H1 (cell line): ENCODE results near the gene DHRS9.

Source experiments
- GTF2F1 ChIP-seq: IDR thresholded peaks from 2 replicates; pipeline ENCODE4 v1.6.1; 2012; ENCODE audit warnings: low read depth, low read length, improper control_type of control experiment, borderline replicate concordance
- JUND ChIP-seq: IDR thresholded peaks from 2 replicates; pipeline ENCODE4 v1.6.1; 2011; ENCODE audit warnings: mild to moderate bottlenecking, improper control_type of control experiment, low read length
- YY1 ChIP-seq: IDR thresholded peaks from 2 replicates; pipeline ENCODE4 v1.6.1; 2011; ENCODE audit warnings: low read depth, mild to moderate bottlenecking, low read length
- ZNF274 ChIP-seq: IDR thresholded peaks from 2 replicates; pipeline ENCODE4 v1.7.0; 2012; ENCODE audit warnings: low read length, borderline replicate concordance; ENCODE audit errors: extremely low read depth

GRCh38 chr2:169136885-169137534 is 67.6 kb downstream of the DHRS9 start:
- TF ChIP-seq GTF2F1 = no peak
- no peak for TF ChIP-seq YY1
- no peak for TF ChIP-seq JUND
- no peak for TF ChIP-seq ZNF274
